NCI-H2196 (cell line): ENCODE results near the gene SERINC1.
A peak's percentile ranks its signal among the peaks of the same experiment; 100 is the strongest.

Experiments used
- DNase-seq: peaks from one replicate; lab custom pipeline; 2025; ENCODE audit not compliant: unreplicated experiment; lab: John Stamatoyannopoulos, UW

The SERINC1 gene

GRCh38 chr6:122438975-122439374 lies 32.6 kb downstream of the SERINC1 start:
- no peak for DNase-seq

GRCh38 chr6:122432816-122433215 lies 38.8 kb downstream of the SERINC1 start:
- no peak for DNase-seq

- no peak for DNase-seq
These were observed 39.8 kb downstream of the SERINC1 start for GRCh38 chr6:122431780-122432179.

- no peak for DNase-seq
These were observed 42.3 kb downstream of the SERINC1 start for GRCh38 chr6:122429323-122429722.

GRCh38 chr6:122428781-122429180 lies 42.8 kb downstream of the SERINC1 start:
- DNase-seq, result no peak

- no peak for DNase-seq
These were observed 45.0 kb downstream of the SERINC1 start for GRCh38 chr6:122426597-122426996.

GRCh38 chr6:122423734-122424133 lies 47.9 kb downstream of the SERINC1 start:
- no peak for DNase-seq

GRCh38 chr6:122422614-122423267 lies 48.9 kb downstream of the SERINC1 start:
- DNase-seq, result no peak

GRCh38 chr6:122422003-122422402 lies 49.6 kb downstream of the SERINC1 start:
- DNase-seq, result no peak

- no peak for DNase-seq
These were observed 54.8 kb downstream of the SERINC1 start for GRCh38 chr6:122416825-122417224.

GRCh38 chr6:122412001-122412400 lies 59.6 kb downstream of the SERINC1 start:
- DNase-seq, result no peak

GRCh38 chr6:122408702-122409458 lies 62.7 kb downstream of the SERINC1 start:
- no peak for DNase-seq

- DNase-seq, result no peak
These were observed 63.4 kb downstream of the SERINC1 start for GRCh38 chr6:122408240-122408639.

GRCh38 chr6:122407712-122408111 lies 63.9 kb downstream of the SERINC1 start:
- DNase-seq, result no peak

- DNase-seq, result no peak
These were observed 65.4 kb downstream of the SERINC1 start for GRCh38 chr6:122406187-122406586.

GRCh38 chr6:122405417-122405816 lies 66.2 kb downstream of the SERINC1 start:
- no peak for DNase-seq

GRCh38 chr6:122404444-122404843 lies 67.2 kb downstream of the SERINC1 start:
- peak; percentile 10 for DNase-seq

- no peak for DNase-seq
These were observed 70.5 kb downstream of the SERINC1 start for GRCh38 chr6:122401104-122401503.

- DNase-seq, result no peak
These were observed 71.0 kb downstream of the SERINC1 start for GRCh38 chr6:122400462-122401089.

GRCh38 chr6:122400121-122400450 lies 71.5 kb downstream of the SERINC1 start:
- no peak for DNase-seq

- peak; percentile 94 for DNase-seq
These were observed 72.1 kb downstream of the SERINC1 start, which contains the start of gene HSF2 for GRCh38 chr6:122399348-122400120. HSF2 (plus strand) TSS chr6:122399652; CDS start chr6:122399738, 86 bp downstream.

GRCh38 chr6:122399055-122399347 lies 72.6 kb downstream of the SERINC1 start:
- no peak for DNase-seq
